Activated CD4-positive, alpha-beta T cell treated with anti-CD3 and anti-CD28 coated beads for 36 hours (primary cell): ENCODE data around the gene KLHL6. TPM values are rescaled to one million over a fixed set of nuclear protein-coding genes. Genes with fewer than 3 reads are reported as not detected.
"Not testable (repeated sequence)": the region's sequence is repeated elsewhere in the genome, so short reads cannot be mapped to it uniquely, and the experiment has no call there.

ENCODE experiments used
- ATAC-seq: fragments of 200-7000 bp; cut with Tn5 transposase; one replicate; pipeline ENCODE4 v1.10.0; 2021; ENCODE audit warnings: mild to moderate bottlenecking, moderate library complexity
- CTCF ChIA-PET: fragments of 350-600 bp; sonication (Branson Sonifier 250); formaldehyde crosslinking; loops from one replicate; lab custom pipeline; 2021; ENCODE audit warnings: antibody characterized with exemption; lab: Charles Lee
- POLR2A ChIA-PET: fragments of 350-600 bp; sonication (Branson Sonifier 250); formaldehyde crosslinking; loops from one replicate; lab custom pipeline; 2021; ENCODE audit warnings: antibody characterized with exemption, inconsistent platforms; lab: Charles Lee
- DNase-seq: peaks from one replicate; pipeline ENCODE4 v3.0.0-alpha.2; 2020
- H3K27ac Mint-ChIP-seq: one replicate; pipeline ENCODE4 v1.8.0; 2021; ENCODE audit warnings: mixed read lengths
- H3K27me3 Mint-ChIP-seq: one replicate; pipeline ENCODE4 v1.8.0; 2021; ENCODE audit warnings: mixed read lengths
- H3K36me3 Mint-ChIP-seq: one replicate; pipeline ENCODE4 v1.8.0; 2021; ENCODE audit warnings: low read depth, mixed read lengths
- H3K4me1 Mint-ChIP-seq: one replicate; pipeline ENCODE4 v1.8.0; 2021; ENCODE audit warnings: mixed read lengths
- H3K4me3 Mint-ChIP-seq: one replicate; pipeline ENCODE4 v1.8.0; 2021; ENCODE audit warnings: mild to moderate bottlenecking, moderate library complexity, mixed read lengths
- H3K9me3 Mint-ChIP-seq: one replicate; pipeline ENCODE4 v1.8.0; 2021; ENCODE audit warnings: low read depth, mixed read lengths
- intact Hi-C, 2 experiments: fragments of 100-400 bp; cut with DNase I in 1 of 2; cut with micrococcal nuclease in 1 of 2; formaldehyde crosslinking; loops; one replicate each; pipeline versions ENCODE4 v1.14.2 to v1.15.1; 2022 to 2024; cut with DNase I, micrococcal nuclease
- total RNA-seq, 2 experiments: library from RNA; stranded (reverse); gene quantifications; one replicate each; pipeline ENCODE4 v1.2.3, GENCODE V29; 2021

KLHL6 gene
- total RNA-seq, 2 experiments from 2014 or later = 62.8 to 64.7 TPM

DNA sequence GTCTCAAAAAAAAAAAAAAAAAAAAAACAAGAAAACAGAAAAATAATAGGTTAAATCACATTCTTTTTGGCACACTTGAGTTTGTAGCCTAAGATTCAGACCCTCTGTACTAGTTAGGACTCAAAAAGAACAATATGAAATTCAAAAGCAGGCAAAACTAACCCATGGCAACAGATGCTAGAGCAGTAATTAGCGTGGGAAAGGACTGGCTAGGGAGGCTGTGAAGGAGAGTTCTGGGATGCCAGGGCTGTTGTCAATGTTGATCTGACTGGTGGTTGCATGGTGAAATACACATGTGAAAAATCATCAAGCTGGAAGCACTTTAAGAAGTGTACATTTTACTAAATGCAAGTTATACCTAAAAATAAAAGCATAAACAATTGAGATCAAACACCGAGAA lies 35.6 kb downstream of the KLHL6 start:
- peaks cover 64% of the 10 kb centered on the region for H3K36me3 Mint-ChIP-seq
- no peaks in the 10 kb centered on the region for H3K27me3 Mint-ChIP-seq
- H3K4me1 Mint-ChIP-seq = peaks cover 66% of the 10 kb centered on the region
- intact Hi-C loops = loop anchor here in 1 of 2 experiments (5.0 kb wide), 1 partner anchor 38 kb away; no protein-coding TSS in a partner anchor
- peaks cover under 1% of the 10 kb centered on the region for H3K9me3 Mint-ChIP-seq
- ChIA-PET CTCF (no interaction called here), POLR2A (interaction anchor here (2.0 kb wide), 1 partner anchor 36 kb away, joined by 6 read pairs; the partner anchor contains the start of gene KLHL6)
- ATAC-seq (no peak), DNase-seq (no peak)
- H3K4me3 Mint-ChIP-seq = no peak overlapping the region
- H3K27ac Mint-ChIP-seq = peak overlapping the region; percentile 20

DNA sequence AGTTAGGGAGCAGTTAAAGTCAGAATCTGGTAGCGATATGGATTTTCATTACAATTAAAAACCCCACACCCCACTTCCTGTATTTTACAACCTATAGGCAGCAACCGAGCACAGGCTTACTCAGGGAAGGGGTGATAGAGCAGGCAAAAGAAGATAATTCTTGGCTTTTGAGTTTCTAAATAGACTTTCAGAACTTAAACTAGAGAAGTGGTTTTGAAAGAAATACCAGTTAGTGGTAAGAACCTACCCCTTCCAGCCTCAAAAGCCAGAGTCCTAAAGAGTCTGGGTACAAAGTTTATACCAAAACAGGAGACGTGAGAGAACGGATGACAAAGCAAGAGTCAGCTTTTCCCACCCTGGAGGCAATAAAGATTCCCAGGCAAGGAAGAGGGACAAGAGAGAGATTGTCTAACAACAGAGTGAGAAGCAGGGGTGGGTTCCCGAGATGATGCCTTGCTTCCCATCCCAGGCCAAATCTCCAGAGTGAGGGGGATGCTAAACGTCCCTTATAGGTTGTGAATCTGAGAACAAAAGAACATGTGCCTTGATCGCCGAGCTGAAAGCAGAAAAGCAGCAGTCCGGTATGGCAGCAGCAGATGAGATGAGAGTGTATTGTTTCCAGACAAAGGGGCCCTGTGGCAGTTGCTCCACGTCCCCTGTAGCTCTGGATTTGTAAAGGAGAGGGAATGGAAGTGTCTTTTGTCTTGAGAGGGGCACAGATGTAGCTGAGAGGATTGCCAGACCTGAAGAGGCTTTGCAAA lies 36.8 kb downstream of the KLHL6 start:
- Mint-ChIP-seq H3K9me3 (peaks cover 1% of the 10 kb centered on the region), H3K36me3 (peaks cover 66% of the 10 kb centered on the region), H3K4me3 (peak overlapping the region; percentile 4), H3K4me1 (peaks cover 72% of the 10 kb centered on the region), H3K27me3 (no peaks in the 10 kb centered on the region), H3K27ac (peak overlapping the region; percentile 80)
- POLR2A ChIA-PET = interaction anchor here (2.0 kb wide), 1 partner anchor 37 kb away, joined by 6 read pairs; the partner anchor contains the start of gene KLHL6
- no peak for DNase-seq
- intact Hi-C loops = loop anchor here in 1 of 2 experiments (5.0 kb wide), 1 partner anchor 36 kb away; no protein-coding TSS in a partner anchor
- CTCF ChIA-PET = interaction anchor here (1.2 to 1.7 kb wide), 2 partner anchors 8 to 21 kb away, joined by 3 read pairs; no protein-coding TSS in a partner anchor
- peak; percentile 65 for ATAC-seq

DNA sequence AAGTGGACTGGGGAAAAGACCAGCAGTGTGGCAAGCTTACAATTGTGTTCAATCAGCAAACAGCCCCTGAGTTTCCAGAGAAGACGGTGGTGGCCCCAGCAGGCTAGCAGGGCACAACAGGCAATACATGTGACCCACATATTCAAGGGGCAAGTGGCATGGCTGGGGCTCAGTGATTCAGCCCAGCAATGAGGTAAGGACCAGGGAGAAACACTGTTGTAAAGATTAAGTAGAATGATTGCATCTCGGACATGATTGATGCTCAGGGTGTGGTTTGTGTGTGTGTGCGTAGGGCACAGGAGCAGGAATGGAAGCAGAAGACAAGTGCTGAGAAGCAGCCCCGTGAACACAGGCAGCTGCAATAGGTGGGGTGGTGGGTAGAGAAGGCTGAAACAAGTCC lies 37.9 kb downstream of the KLHL6 start:
- no peak overlapping the region for H3K4me3 Mint-ChIP-seq
- peak overlapping the region; percentile 80 for H3K27ac Mint-ChIP-seq
- CTCF ChIA-PET = interaction anchor here (1.7 kb wide), 1 partner anchor 9 kb away, joined by 3 read pairs; no protein-coding TSS in a partner anchor
- intact Hi-C loops = loop anchor here in 1 of 2 experiments (5.0 kb wide), 1 partner anchor 35 kb away; no protein-coding TSS in a partner anchor
- H3K27me3 Mint-ChIP-seq = no peaks in the 10 kb centered on the region
- DNase-seq (no peak), ATAC-seq (no peak)
- H3K36me3 Mint-ChIP-seq = peaks cover 61% of the 10 kb centered on the region
- peaks cover 79% of the 10 kb centered on the region for H3K4me1 Mint-ChIP-seq
- POLR2A ChIA-PET = no interaction called here
- H3K9me3 Mint-ChIP-seq = peaks cover 1% of the 10 kb centered on the region

DNA sequence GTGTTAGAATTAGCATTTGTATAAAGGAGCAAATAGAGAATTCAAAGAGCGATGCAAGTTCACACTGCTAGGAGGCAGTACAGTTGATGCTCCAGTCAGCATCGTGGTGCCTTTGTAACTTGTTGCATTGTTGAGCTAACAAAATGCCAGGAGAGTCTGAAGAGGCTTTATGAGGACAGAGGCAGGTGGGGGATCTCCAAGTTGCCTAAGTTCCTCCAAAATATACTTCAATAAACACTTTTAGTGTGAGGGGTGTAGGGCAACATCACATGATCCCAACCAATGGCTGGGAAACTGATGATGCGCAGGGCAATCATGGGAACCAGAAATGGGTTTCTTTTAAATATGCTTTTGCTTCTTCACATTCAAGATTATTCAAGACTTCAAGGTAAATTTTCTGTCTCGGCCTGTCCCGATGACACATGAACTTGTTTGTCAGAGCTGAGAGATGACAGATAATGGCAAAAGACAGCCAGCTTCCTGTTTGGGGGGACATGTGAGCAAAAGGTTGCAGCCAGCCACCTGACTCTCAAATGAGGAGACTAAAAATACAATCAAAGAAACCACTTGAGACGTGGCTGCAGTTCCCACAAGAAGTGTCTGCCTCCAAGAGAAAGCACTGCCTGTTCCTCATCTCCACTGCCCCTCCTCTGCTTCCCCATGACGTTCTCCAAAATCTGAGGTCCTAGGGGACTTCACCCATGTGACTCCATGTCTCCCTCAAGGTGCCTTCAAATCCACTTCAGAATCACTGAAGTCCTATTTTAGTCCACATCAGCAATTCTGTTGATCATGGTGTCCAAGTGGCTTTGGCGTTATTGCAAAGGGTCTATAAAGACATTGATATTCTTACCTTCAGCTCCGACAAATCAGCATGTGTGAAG lies 39.3 kb downstream of the KLHL6 start:
- peaks cover 60% of the 10 kb centered on the region for H3K36me3 Mint-ChIP-seq
- H3K27ac Mint-ChIP-seq = peak overlapping the region; percentile 81
- POLR2A ChIA-PET = interaction anchor here (1.0 to 1.5 kb wide), 2 partner anchors 11 to 36 kb away, joined by 5 to 7 read pairs; no protein-coding TSS in a partner anchor
- DNase-seq = peak; percentile 72
- no peak overlapping the region for H3K4me3 Mint-ChIP-seq
- ATAC-seq = peak; percentile 81
- no peaks in the 10 kb centered on the region for H3K27me3 Mint-ChIP-seq
- intact Hi-C loops = loop anchor here (1.0 to 5.0 kb wide), 4 partner anchors 34 to 230 kb away; no protein-coding TSS in a partner anchor
- CTCF ChIA-PET = interaction anchor here (0.7 to 1.6 kb wide), 6 partner anchors 12 to 421 kb away, joined by 3 to 6 read pairs (median 3); no protein-coding TSS in a partner anchor
- peaks cover 83% of the 10 kb centered on the region for H3K4me1 Mint-ChIP-seq
- peaks cover 1% of the 10 kb centered on the region for H3K9me3 Mint-ChIP-seq

DNA sequence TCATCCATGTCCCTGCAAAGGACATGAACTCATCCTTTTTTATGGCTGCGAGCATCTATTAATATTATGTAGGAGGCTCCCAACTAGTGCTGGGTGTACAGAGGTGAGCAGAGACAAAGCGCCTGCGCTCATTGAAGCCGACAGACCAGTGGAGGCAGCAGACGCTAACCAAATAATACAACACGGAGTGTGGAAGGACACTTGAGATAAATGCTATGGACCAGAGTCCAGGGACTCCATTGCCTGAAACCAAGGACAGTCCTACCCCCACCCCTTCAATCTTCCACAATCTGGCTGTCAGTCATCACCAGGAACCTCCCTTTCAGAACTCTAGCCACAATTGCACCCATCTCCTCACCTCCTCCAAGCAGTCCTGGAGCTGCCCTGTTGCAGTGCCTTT lies 41.5 kb downstream of the KLHL6 start:
- H3K4me1 Mint-ChIP-seq = peaks cover 63% of the 10 kb centered on the region
- CTCF ChIA-PET = no interaction called here
- intact Hi-C loops = no loop called here
- peaks cover 52% of the 10 kb centered on the region for H3K36me3 Mint-ChIP-seq
- DNase-seq = no peak
- no peak overlapping the region for H3K4me3 Mint-ChIP-seq
- H3K27ac Mint-ChIP-seq = peak overlapping the region; percentile 82
- no peaks in the 10 kb centered on the region for H3K27me3 Mint-ChIP-seq
- no peak for ATAC-seq
- POLR2A ChIA-PET = no interaction called here
- peaks cover 1% of the 10 kb centered on the region for H3K9me3 Mint-ChIP-seq

DNA sequence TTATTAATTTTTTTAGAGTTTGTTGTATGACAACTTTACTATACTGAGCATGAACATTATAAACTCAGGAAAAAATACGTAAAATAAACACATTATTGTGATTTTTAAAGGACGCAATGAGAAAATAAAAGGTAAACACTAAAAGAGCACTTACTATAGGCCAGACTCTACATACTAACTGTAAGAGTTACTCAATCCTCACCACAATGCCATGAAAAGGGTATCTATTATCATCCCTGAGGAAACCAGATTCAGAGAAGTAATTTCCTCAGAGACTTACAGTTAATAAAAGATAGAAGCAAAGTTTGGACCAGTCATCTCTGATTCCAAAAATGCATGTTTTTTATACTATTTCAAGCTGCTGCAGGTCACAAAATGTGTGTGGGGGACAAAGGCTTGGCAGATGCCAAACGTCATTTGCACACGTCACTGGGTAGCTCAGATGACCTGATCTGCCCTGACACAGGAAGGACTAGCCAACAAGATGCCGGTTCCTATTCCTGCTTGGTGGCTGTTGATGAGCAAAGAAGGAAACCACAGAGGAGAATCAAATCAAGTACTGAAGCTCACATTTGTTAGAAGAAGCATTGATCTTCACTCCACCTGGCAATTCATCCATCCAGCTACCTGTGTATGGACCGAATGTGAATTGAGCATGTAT lies 42.3 kb downstream of the KLHL6 start:
- peaks cover 52% of the 10 kb centered on the region for H3K36me3 Mint-ChIP-seq
- peak overlapping the region; percentile 82 for H3K27ac Mint-ChIP-seq
- ChIA-PET POLR2A (interaction anchor here (0.6 to 1.4 kb wide), 3 partner anchors 127 to 365 kb away, joined by 3 to 6 read pairs (median 3); partner anchors contain the start of gene YEATS2), CTCF (interaction anchor here (0.6 to 0.9 kb wide), 3 partner anchors 38 to 824 kb away, joined by 3 read pairs; partner anchors contain the start of gene FAM131A)
- no peak overlapping the region for H3K4me3 Mint-ChIP-seq
- H3K27me3 Mint-ChIP-seq = no peaks in the 10 kb centered on the region
- H3K9me3 Mint-ChIP-seq = peaks cover 3% of the 10 kb centered on the region
- DNase-seq (peak; percentile 71), ATAC-seq (peak; percentile 71)
- intact Hi-C loops = no loop called here
- H3K4me1 Mint-ChIP-seq = peaks cover 55% of the 10 kb centered on the region

DNA sequence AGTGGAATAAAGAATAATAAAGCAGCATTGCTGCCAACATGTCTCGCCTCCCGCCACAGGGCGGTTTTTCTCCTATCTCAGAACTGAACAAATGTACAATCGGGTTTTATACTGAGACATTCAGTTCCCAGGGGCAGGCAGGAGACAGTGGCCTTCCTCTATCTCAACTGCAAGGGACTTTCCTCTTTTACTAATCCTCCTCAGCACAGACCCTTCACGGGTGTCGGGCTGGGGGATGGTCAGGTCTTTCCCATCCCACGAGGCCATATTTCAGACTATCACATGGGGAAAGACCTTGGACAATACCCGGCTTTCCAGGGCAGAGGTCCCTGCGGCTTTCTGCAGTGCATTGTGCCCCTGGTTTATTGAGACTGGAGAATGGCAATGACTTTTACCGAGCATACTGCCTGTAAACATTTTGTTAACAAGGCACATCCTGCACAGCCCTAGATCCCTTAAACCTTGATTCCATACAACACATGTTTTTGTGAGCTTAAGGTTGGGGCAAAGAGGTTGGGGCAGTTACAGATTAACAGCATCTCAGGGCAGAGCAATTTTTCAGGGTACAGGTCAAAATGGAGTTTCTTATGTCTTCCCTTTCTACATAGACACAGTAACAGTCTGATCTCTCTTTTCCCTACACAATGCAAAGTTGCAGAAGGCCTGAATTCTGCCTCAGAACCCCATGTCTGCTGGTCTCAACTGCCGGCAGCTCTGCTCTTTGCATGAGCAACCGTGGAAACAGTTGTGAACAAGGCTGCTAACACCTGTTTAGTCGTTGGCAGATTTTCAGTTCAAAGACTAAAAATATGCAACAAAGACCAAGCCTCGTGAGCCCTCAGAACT lies 44.0 kb downstream of the KLHL6 start:
- peaks cover 45% of the 10 kb centered on the region for H3K4me1 Mint-ChIP-seq
- H3K9me3 Mint-ChIP-seq, POLR2A ChIA-PET, intact Hi-C loops, CTCF ChIA-PET, DNase-seq, H3K27me3 Mint-ChIP-seq, H3K4me3 Mint-ChIP-seq, ATAC-seq: not testable (repeated sequence)
- peak overlapping the region; percentile 48 for H3K27ac Mint-ChIP-seq
- peaks cover 55% of the 10 kb centered on the region for H3K36me3 Mint-ChIP-seq

DNA sequence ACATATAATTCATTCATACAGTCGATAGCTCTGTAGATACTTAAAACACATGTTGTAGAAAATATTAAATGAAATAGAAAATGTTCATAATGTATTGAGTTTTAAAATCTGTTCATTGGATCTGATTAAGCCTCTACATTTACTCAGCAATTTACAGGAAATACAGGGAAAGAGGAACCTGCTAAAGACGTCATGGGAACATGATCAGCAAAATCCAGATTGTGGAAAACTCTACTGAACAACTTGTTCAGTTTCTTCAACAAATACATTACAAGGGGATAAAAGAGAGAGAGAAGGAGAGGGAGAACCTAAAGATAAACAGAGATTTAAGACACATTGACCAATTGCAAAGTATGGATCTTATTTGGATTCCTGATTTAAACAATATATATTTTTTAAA lies 46.7 kb downstream of the KLHL6 start:
- Mint-ChIP-seq H3K9me3 (peaks cover 12% of the 10 kb centered on the region), H3K27ac (no peak overlapping the region), H3K4me3 (no peak overlapping the region), H3K36me3 (peaks cover 59% of the 10 kb centered on the region), H3K27me3 (no peaks in the 10 kb centered on the region), H3K4me1 (peaks cover 24% of the 10 kb centered on the region)
- POLR2A ChIA-PET = no interaction called here
- ATAC-seq = no peak
- intact Hi-C loops = no loop called here
- CTCF ChIA-PET = interaction anchor here (0.7 to 1.9 kb wide), 4 partner anchors 19 to 258 kb away, joined by 3 to 6 read pairs (median 4); no protein-coding TSS in a partner anchor
- DNase-seq = no peak

DNA sequence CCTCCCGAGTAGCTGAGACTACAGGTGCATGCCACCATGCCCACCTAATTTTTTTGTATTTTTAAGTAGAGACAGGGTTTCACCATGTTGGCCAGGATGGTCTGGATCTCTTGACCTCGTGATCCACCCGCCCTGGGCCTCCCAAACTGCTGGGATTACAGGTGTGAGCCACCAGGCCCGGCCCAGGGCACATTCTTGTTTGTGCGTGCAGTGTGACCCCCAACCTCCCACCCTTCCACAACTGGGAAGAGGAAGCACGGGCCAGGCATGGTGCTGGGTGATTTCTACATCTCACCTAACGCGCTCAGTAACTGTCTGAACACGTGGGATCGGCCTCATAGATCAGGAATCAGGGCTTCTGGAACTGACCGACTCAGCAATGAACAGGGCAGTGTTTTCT lies 48.0 kb downstream of the KLHL6 start:
- DNase-seq = no peak
- no peak for ATAC-seq
- Mint-ChIP-seq H3K4me3 (no peak overlapping the region), H3K9me3 (peaks cover 12% of the 10 kb centered on the region), H3K27me3 (no peaks in the 10 kb centered on the region), H3K4me1 (peaks cover 15% of the 10 kb centered on the region), H3K36me3 (peaks cover 67% of the 10 kb centered on the region), H3K27ac (no peak overlapping the region)
- intact Hi-C loops = no loop called here
- POLR2A ChIA-PET = no interaction called here
- CTCF ChIA-PET = interaction anchor here (1.4 to 1.9 kb wide), 3 partner anchors 10 to 260 kb away, joined by 3 to 6 read pairs (median 5); no protein-coding TSS in a partner anchor
